Measurements from ENCODE around the gene VAC14.

VAC14 gene

GRCh38 chr16:70770626-70771552, 30.1 kb downstream of the VAC14 start:
- Histone ChIP-seq H3K9ac (ENCODE audit: low read depth, low read length) (no peak overlapping the region), H3K27ac (ENCODE audit: low read depth, low read length) (no peak overlapping the region), H3K4me3 (ENCODE audit: low read depth, low read length) (no peak overlapping the region), H3K9me3 (ENCODE audit: control insufficient read depth, insufficient read depth, low read length) (no peaks in the 10 kb centered on the region), H3K36me3 (ENCODE audit: control insufficient read depth, insufficient read depth, low read length) (peaks cover 32% of the 10 kb centered on the region), H3K27me3 (ENCODE audit: control insufficient read depth, insufficient read depth, low read length) (no peaks in the 10 kb centered on the region), H3K4me1 (ENCODE audit: control insufficient read depth, insufficient read depth, low read length) (no peaks in the 10 kb centered on the region)

GRCh38 chr16:70770291-70770625, 30.7 kb downstream of the VAC14 start:
- H3K27me3 ChIP-seq (ENCODE audit: control insufficient read depth, insufficient read depth, low read length): no peaks in the 10 kb centered on the region
- H3K9ac ChIP-seq (ENCODE audit: low read depth, low read length): no peak overlapping the region
- peaks cover 32% of the 10 kb centered on the region for H3K36me3 ChIP-seq (ENCODE audit: control insufficient read depth, insufficient read depth, low read length)
- no peak overlapping the region for H3K4me3 ChIP-seq (ENCODE audit: low read depth, low read length)
- H3K9me3 ChIP-seq (ENCODE audit: control insufficient read depth, insufficient read depth, low read length): no peaks in the 10 kb centered on the region
- no peak overlapping the region for H3K27ac ChIP-seq (ENCODE audit: low read depth, low read length)
- H3K4me1 ChIP-seq (ENCODE audit: control insufficient read depth, insufficient read depth, low read length): no peaks in the 10 kb centered on the region

- Histone ChIP-seq H3K4me1 (ENCODE audit: control insufficient read depth, insufficient read depth, low read length) (no peaks in the 10 kb centered on the region), H3K9ac (ENCODE audit: low read depth, low read length) (no peak overlapping the region)
Observed at GRCh38 chr16:70769761-70770160, 31.2 kb downstream of the VAC14 start.

GRCh38 chr16:70769131-70769530, 31.8 kb downstream of the VAC14 start:
- no peak overlapping the region for H3K9ac ChIP-seq (ENCODE audit: low read depth, low read length)
- peaks cover 32% of the 10 kb centered on the region for H3K36me3 ChIP-seq (ENCODE audit: control insufficient read depth, insufficient read depth, low read length)
- no peak overlapping the region for H3K4me3 ChIP-seq (ENCODE audit: low read depth, low read length)
- no peaks in the 10 kb centered on the region for H3K27me3 ChIP-seq (ENCODE audit: control insufficient read depth, insufficient read depth, low read length)
- no peaks in the 10 kb centered on the region for H3K9me3 ChIP-seq (ENCODE audit: control insufficient read depth, insufficient read depth, low read length)
- H3K27ac ChIP-seq (ENCODE audit: low read depth, low read length): no peak overlapping the region
- no peaks in the 10 kb centered on the region for H3K4me1 ChIP-seq (ENCODE audit: control insufficient read depth, insufficient read depth, low read length)

More at GRCh38 chr16:70769761-70770160, 31.2 kb downstream of the VAC14 start:
- Histone ChIP-seq H3K4me3 (ENCODE audit: low read depth, low read length) (no peak overlapping the region), H3K9me3 (ENCODE audit: control insufficient read depth, insufficient read depth, low read length) (no peaks in the 10 kb centered on the region), H3K27me3 (ENCODE audit: control insufficient read depth, insufficient read depth, low read length) (no peaks in the 10 kb centered on the region), H3K27ac (ENCODE audit: low read depth, low read length) (no peak overlapping the region), H3K36me3 (ENCODE audit: control insufficient read depth, insufficient read depth, low read length) (peaks cover 32% of the 10 kb centered on the region)

GRCh38 chr16:70768203-70768580, 32.8 kb downstream of the VAC14 start:
- H3K27ac ChIP-seq (ENCODE audit: low read depth, low read length): no peak overlapping the region
- peaks cover 30% of the 10 kb centered on the region for H3K36me3 ChIP-seq (ENCODE audit: control insufficient read depth, insufficient read depth, low read length)
- H3K9ac ChIP-seq (ENCODE audit: low read depth, low read length): no peak overlapping the region
- H3K9me3 ChIP-seq (ENCODE audit: control insufficient read depth, insufficient read depth, low read length): no peaks in the 10 kb centered on the region
- H3K4me1 ChIP-seq (ENCODE audit: control insufficient read depth, insufficient read depth, low read length): no peaks in the 10 kb centered on the region
- H3K4me3 ChIP-seq (ENCODE audit: low read depth, low read length): no peak overlapping the region
- H3K27me3 ChIP-seq (ENCODE audit: control insufficient read depth, insufficient read depth, low read length): no peaks in the 10 kb centered on the region

GRCh38 chr16:70767377-70768202, 33.4 kb downstream of the VAC14 start:
- no peaks in the 10 kb centered on the region for H3K27me3 ChIP-seq (ENCODE audit: control insufficient read depth, insufficient read depth, low read length)
- no peak overlapping the region for H3K9ac ChIP-seq (ENCODE audit: low read depth, low read length)
- no peak overlapping the region for H3K27ac ChIP-seq (ENCODE audit: low read depth, low read length)
- H3K36me3 ChIP-seq (ENCODE audit: control insufficient read depth, insufficient read depth, low read length): peaks cover 34% of the 10 kb centered on the region
- no peak overlapping the region for H3K4me3 ChIP-seq (ENCODE audit: low read depth, low read length)
- H3K9me3 ChIP-seq (ENCODE audit: control insufficient read depth, insufficient read depth, low read length): no peaks in the 10 kb centered on the region
- H3K4me1 ChIP-seq (ENCODE audit: control insufficient read depth, insufficient read depth, low read length): no peaks in the 10 kb centered on the region

- H3K36me3 ChIP-seq (ENCODE audit: control insufficient read depth, insufficient read depth, low read length): peaks cover 33% of the 10 kb centered on the region
- no peak overlapping the region for H3K27ac ChIP-seq (ENCODE audit: low read depth, low read length)
- no peak overlapping the region for H3K4me3 ChIP-seq (ENCODE audit: low read depth, low read length)
- no peak overlapping the region for H3K9ac ChIP-seq (ENCODE audit: low read depth, low read length)
- H3K27me3 ChIP-seq (ENCODE audit: control insufficient read depth, insufficient read depth, low read length): no peaks in the 10 kb centered on the region
- no peaks in the 10 kb centered on the region for H3K9me3 ChIP-seq (ENCODE audit: control insufficient read depth, insufficient read depth, low read length)
- H3K4me1 ChIP-seq (ENCODE audit: control insufficient read depth, insufficient read depth, low read length): no peaks in the 10 kb centered on the region
Observed at GRCh38 chr16:70766658-70767057, 34.3 kb downstream of the VAC14 start.

- Histone ChIP-seq H3K27me3 (ENCODE audit: control insufficient read depth, insufficient read depth, low read length) (no peaks in the 10 kb centered on the region), H3K9ac (ENCODE audit: low read depth, low read length) (no peak overlapping the region), H3K27ac (ENCODE audit: low read depth, low read length) (no peak overlapping the region), H3K9me3 (ENCODE audit: control insufficient read depth, insufficient read depth, low read length) (no peaks in the 10 kb centered on the region), H3K4me1 (ENCODE audit: control insufficient read depth, insufficient read depth, low read length) (no peaks in the 10 kb centered on the region), H3K36me3 (ENCODE audit: control insufficient read depth, insufficient read depth, low read length) (peaks cover 33% of the 10 kb centered on the region), H3K4me3 (ENCODE audit: low read depth, low read length) (no peak overlapping the region)
Observed at GRCh38 chr16:70766176-70766575, 34.8 kb downstream of the VAC14 start.

- Histone ChIP-seq H3K27me3 (ENCODE audit: control insufficient read depth, insufficient read depth, low read length) (no peaks in the 10 kb centered on the region), H3K9me3 (ENCODE audit: control insufficient read depth, insufficient read depth, low read length) (no peaks in the 10 kb centered on the region), H3K4me3 (ENCODE audit: low read depth, low read length) (no peak overlapping the region), H3K36me3 (ENCODE audit: control insufficient read depth, insufficient read depth, low read length) (peaks cover 30% of the 10 kb centered on the region), H3K4me1 (ENCODE audit: control insufficient read depth, insufficient read depth, low read length) (peaks cover 2% of the 10 kb centered on the region), H3K27ac (ENCODE audit: low read depth, low read length) (no peak overlapping the region), H3K9ac (ENCODE audit: low read depth, low read length) (no peak overlapping the region)
Observed at GRCh38 chr16:70765491-70765890, 35.5 kb downstream of the VAC14 start.

- Histone ChIP-seq H3K4me3 (ENCODE audit: low read depth, low read length) (no peak overlapping the region), H3K36me3 (ENCODE audit: control insufficient read depth, insufficient read depth, low read length) (peaks cover 25% of the 10 kb centered on the region), H3K27ac (ENCODE audit: low read depth, low read length) (no peak overlapping the region), H3K4me1 (ENCODE audit: control insufficient read depth, insufficient read depth, low read length) (peaks cover 8% of the 10 kb centered on the region), H3K9ac (ENCODE audit: low read depth, low read length) (no peak overlapping the region), H3K27me3 (ENCODE audit: control insufficient read depth, insufficient read depth, low read length) (no peaks in the 10 kb centered on the region), H3K9me3 (ENCODE audit: control insufficient read depth, insufficient read depth, low read length) (no peaks in the 10 kb centered on the region)
Observed at GRCh38 chr16:70764632-70765031, 36.3 kb downstream of the VAC14 start.

- peaks cover 36% of the 10 kb centered on the region for H3K36me3 ChIP-seq (ENCODE audit: control insufficient read depth, insufficient read depth, low read length)
- H3K4me3 ChIP-seq (ENCODE audit: low read depth, low read length): no peak overlapping the region
- H3K9ac ChIP-seq (ENCODE audit: low read depth, low read length): no peak overlapping the region
- peak overlapping the region; percentile 71 for H3K27ac ChIP-seq (ENCODE audit: low read depth, low read length)
- peaks cover 8% of the 10 kb centered on the region for H3K4me1 ChIP-seq (ENCODE audit: control insufficient read depth, insufficient read depth, low read length)
- no peaks in the 10 kb centered on the region for H3K27me3 ChIP-seq (ENCODE audit: control insufficient read depth, insufficient read depth, low read length)
- no peaks in the 10 kb centered on the region for H3K9me3 ChIP-seq (ENCODE audit: control insufficient read depth, insufficient read depth, low read length)
Observed at GRCh38 chr16:70760221-70760620, 40.7 kb downstream of the VAC14 start.

Measured in HUES48 (cell line).